ENCODE data around the gene POFUT2.
"Not testable (repeated sequence)": the region's sequence is repeated elsewhere in the genome, so short reads cannot be mapped to it uniquely, and the experiment has no call there.

POFUT2 gene

DNA sequence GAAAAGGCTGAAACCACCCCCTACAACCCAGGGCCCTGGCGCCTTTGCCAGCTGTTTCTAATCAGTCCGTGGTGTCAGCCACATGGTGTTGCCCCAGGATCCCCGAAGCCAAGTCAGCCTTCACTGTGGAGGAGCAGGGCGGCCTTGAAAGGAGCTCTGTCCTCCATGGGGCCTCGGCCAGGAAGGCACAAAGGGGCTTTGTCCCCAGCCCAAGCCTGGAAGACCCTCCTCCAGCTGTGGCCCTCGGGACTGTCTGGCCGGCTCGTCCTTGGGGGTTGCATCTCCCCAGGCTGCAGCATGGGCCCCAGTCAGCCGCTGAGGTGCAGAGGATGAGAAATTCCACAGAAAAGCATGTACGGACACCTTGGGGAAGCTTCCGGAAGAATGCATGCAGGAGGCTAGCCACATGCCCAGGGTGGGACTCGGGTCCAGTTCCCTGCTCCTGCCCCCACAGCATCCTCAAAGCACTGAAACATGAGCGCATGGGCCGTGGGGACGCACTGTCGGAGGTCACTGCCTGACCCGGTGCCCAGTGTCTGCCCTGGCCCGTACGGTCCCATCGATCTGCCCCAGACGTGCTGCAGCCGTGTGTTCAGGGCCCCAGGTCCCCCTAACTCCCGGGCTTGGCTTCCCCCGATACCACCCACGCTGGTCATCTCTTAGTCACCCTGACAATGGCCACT is 38.6 kb upstream of the POFUT2 start:
- DNase-seq: no peak

DNA sequence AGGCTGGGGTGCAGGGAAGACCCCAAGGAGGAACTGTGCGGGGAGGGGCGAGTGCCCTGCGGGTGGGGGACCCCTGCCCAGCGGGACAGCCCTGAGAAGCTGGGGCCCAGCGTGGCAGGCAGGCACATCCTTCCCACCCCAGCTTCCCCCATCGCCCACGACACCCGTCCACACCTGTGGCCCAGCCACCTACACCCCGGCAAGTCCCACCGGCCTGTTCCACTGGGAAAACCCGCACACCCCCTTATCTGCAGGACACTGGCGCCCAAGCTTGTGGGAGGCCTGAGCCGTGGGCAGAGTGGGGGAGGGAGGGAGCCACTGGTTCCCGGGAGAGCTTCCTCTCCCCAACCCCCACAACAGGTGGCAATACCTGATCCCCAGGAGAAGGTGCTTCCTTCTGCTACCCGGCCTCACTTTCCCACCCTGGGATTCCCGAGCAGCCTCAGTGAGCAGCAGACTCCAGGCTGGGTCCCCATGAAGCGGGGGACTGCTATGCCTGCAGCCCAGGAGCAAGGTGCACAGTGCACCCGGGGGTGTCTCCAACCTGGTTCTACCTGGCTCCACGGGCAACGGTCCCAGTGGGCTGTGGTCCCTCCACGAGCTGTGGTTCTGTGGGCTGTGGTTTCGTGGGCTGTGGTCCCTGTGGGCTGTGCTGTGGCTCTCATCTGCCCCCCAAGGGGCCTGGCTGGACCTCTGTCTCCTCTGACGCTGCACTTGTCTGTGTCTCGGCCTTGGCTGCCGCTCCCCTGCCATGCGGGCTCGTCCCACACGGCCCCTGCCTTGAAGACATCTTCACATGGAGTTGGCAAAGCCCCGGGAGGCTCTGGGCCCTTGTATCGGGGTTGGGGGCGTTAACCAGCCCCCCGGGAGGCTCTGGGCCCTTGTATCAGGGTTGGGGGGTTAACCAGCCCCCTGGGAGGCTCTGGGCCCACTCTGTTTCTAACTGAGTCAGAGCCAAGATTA is 37.8 kb upstream of the POFUT2 start:
- no peak for DNase-seq

DNA sequence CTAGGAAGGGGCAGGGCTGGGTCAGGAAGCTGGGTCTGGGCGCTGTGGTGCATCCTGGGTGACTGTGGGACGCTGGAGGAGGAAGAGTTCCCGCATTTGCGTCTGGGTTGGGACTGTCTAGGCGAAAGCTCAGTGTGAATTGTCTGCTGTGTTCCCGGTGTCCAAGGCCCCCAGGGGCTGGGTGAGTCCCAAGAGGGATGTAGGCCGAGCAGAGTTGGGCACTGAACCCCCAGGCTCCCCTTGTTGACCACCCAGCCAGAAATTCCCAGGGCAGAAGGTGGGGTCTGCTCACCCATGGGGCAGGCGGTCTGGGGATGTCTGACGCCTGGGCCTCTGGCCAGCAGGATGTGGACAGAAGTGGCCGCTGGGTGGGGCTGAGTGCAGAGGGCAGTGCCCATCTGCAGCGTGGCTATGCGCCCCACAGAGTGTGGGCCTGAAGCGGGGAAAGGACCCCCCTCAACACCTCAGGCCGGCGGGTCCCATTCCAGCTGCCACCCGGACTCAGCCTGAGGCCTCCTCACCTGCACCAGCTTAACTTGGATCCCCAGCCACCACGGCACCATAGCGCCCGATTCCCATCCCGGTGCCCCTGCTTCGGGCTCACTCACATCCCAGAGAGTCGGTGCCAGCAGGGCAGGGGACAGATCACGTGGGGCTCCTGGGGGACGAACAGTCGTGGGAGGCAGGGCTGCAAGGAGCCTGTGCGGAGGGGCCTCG is 37.0 kb upstream of the POFUT2 start:
- no peak for DNase-seq

- DNase-seq: no peak
These were observed 36.0 kb upstream of the POFUT2 start for GRCh38 chr21:45323487-45324311.

GRCh38 chr21:45322960-45323461 is 35.3 kb upstream of the POFUT2 start:
- no peak for DNase-seq

DNA sequence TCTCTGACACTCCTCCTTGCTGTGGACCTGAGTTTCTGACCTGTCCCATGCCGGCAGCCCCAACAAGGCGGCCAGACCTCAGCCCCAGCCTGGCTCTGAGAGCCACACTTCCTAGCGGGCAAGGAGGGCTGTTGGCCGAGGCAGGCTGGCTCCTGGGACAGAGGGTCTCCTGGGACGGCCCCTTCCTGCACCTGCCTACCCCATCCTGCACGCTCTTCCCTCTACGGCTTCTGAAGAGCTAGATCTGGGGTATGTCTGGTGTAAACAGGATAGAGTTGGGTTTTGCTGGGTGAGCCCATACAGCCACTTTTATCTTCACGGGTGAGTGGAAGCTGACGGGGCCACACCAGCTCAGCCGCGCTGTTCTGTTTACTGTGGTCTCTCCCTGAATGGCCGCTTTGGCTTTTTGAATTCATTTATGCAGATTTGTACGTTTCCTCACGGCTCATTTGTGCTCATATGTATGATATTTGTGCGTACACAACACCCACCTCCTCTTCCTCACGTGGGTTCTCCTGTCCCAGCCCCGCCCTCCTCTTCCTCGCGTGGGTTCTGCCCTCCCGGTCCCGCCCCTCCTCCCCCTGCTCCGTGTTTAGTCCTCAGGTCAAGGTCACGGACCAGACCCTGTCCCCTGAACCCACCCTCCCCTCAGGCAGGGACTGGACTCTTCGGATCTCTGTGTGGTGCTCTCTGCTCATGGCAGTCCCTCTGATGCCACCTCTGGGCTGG is 34.7 kb upstream of the POFUT2 start:
- DNase-seq: no peak

GRCh38 chr21:45320261-45321025 is 32.7 kb upstream of the POFUT2 start:
- peak; percentile 62 for DNase-seq

DNA sequence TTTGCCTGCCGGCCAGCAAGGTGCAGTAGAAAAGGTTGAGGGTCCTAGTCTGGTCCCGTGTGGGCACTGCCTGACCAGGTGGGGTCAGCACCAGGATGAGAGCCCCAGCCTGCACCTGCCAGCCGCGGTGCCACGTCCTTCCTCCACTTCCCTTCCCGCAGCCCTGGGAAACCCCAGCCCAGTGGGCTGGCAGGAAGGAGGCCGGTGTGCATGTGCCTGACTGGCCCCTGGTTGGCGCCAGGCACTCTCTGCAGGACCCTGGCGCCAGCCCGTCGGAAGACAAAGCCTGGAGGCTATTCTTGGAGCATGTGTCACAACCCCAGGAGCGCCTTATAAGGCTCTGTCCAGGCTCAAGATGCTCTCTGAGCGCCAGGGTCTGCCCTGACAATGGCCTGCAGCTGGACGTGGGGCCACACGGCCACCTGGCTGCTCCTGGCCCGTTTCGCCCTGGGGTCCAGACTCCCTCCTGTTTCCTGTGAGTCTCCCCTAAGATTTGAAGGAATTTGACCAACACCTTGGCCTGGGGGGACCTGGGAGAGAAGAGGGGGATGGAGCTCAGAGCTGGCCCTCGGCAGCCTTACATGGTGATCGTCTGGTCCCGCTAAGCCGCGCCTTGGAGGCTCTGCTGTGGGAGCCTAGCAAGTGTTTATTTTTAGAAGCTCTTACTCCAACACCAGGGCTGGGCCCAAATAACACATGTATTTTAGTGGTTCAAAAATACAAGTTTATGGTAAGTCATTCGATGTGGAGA is 31.9 kb upstream of the POFUT2 start:
- no peak for DNase-seq

GRCh38 chr21:45318556-45319404 is 31.1 kb upstream of the POFUT2 start:
- no peak for DNase-seq

GRCh38 chr21:45318146-45318555 is 30.5 kb upstream of the POFUT2 start:
- no peak for DNase-seq

GRCh38 chr21:45317398-45318145 is 29.9 kb upstream of the POFUT2 start:
- DNase-seq: no peak

DNA sequence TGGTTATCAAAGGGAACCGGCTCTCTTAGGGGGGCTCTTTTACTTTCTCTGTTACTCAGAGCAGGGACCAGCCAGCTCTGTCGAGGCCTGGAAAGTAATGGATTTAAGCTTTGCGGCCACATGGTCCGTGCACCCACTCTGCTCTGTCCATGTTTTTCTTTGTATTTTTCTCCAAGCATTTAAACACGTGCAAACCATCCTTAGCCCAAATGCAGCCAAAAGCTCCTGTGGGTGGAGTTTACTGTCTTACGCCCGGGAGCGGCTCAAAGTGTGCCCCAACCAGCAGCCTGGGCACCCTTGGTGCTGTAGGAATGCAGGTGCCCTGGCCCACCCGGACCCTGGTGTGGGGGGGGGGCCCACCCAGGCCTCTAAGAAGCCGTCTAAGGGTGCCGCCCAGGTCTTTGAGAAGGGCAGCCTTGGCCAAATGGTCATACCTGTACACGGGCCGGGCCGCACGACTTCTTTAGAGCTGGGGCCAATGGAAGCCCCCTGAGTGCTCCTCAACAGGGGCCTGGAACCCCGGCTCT is 29.2 kb upstream of the POFUT2 start:
- no peak for DNase-seq

- DNase-seq: not testable (repeated sequence)
These were observed 28.2 kb upstream of the POFUT2 start for GRCh38 chr21:45315676-45316470.

DNA sequence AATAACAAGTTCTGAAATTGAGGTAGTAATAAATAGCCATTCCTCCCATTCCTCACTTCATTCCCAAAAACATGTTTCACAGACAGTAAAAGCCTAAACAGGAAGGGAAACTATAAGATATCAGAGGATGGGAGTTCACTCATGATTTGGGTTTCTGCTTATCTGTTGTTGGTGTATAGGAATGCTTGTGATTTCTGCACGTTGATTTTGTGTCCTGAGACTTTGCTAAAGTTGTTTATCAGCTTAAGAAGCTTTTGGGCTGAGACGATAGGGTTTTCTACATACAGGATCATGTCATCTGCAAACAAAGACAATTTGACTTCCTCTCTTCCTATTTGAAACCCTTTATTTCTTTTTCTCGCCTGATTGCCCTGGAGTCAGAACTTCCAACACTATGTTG is 26.0 kb upstream of the POFUT2 start:
- no peak for DNase-seq

- DNase-seq: no peak
These were observed 25.3 kb upstream of the POFUT2 start for GRCh38 chr21:45313015-45313414.

DNA sequence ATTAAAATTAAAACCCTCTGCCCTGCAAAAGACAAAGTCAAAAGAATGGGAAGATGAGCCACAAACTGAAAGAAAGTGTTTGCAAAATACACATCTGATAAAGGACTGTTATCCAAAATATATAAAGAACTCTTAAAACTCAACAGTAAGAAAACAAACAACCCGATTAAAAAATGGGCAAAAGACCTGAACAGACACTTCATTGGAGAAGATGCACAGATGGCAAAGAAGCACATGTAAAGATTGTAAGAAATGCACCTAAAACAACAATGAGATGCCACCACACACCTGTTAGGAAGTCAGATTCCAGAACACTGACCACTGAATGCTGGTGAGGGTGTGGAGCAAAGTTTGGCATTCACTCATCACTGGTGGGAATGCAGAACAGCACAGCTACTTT is 24.6 kb upstream of the POFUT2 start:
- DNase-seq: no peak

- DNase-seq: no peak
These were observed 22.8 kb upstream of the POFUT2 start for GRCh38 chr21:45310459-45310858.

Measured in NCI-H1092 treated with DMSO at 0.1 percent for 48 hours (cell line).